Ramos (cell line): ENCODE measurements around the gene RCBTB1.
"Not testable (repeated sequence)": the region's sequence is repeated elsewhere in the genome, so short reads cannot be mapped to it uniquely, and the experiment has no call there.

Experiments
- in situ Hi-C: fragments of 300-500 bp; cut with MboI; formaldehyde crosslinking; loops from one replicate; pipeline ENCODE4 v1.14.3; 2022; ENCODE audit warnings: low sequenced_read_pairs; ENCODE audit not compliant: unreplicated experiment

Gene RCBTB1

DNA sequence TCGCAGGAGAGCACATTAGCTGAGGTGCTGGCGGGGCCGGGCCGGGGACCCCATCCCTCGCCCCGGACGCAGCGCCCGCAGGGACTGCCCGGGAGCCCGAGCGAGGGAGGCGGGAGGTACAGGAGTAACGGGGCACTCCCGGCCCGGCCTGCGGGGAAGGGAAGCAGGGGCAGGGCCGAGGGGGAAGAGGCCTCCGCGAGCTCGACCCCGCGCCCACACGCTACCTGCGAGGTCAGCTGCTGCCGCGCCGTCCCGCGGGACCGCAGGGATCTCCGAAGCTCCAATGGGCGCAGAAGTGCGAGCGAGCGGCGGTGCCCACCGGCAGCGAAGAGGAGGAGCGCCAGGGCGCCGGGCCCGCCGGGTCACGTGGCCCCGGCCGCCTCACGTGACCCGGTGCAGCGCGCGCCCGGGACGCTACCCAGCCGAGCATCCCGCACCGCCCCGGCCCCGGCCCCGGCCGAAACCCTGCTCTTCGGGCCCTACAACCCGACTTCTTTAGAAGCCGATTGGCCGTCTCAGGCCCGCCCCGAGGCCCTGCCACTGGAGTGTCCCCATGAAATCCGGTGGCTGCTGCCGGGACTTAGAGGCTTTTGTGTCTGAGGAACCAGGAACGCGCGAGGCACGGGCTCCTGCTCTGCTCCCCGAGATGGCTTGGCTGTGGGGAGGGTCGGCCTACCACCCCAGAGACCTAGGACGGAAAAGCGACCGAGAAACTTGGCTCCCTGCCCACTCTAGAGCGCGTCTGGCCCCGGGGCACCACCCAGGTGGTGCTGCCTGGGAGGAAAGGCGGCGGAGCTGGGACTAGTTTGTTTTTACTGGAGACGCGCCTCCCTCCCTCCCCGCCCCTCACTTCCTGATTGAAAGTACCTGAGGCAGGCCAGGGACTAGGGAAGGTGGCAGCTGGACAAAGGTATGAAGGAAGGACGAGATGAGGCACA lies at the start of gene RCBTB1:
RCBTB1 (minus strand) TSS at position 339 of the 938 bp plus-strand sequence. CDS start 18,279 bp downstream, outside the sequence.
- in situ Hi-C loops, result no loop called here

DNA sequence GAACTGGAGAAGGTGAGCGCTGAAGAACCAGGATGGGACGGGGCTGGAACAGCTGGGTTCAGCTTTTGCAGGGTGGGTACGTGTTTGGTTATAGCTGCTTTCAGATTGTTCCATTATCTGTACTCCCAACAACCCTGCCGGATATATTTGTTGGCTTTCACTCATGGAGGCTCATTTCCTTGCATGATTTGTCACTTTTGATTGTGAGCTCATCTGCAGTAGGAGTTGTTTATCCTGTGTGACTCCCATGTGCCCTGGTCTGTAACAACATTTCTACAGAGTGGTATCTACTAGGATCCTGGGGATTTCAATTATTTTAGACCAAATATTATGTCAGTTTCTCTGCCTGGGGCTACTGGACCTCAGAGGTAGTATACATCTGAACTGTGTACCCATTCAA lies 48.4 kb upstream of the RCBTB1 start:
- in situ Hi-C loops, result no loop called here

DNA sequence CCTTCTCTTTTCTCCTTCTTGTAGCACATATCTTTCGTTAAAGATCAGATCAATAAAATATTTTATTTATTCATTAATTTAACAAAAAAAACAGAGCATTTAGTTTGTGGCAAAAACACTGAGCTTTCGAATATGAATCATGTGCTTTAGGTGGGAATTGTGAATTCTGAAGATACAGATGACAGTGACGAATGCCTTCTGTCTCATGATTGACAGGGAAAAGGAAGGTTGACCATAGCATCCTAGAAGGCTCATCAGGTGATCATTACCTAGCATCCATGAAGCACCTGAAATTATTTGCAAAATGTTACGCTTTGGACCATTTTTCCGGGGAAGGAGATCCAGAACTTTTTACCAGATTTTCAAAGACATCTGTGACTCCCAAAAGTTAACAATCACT lies 46.8 kb upstream of the RCBTB1 start:
- in situ Hi-C loops, result no loop called here

DNA sequence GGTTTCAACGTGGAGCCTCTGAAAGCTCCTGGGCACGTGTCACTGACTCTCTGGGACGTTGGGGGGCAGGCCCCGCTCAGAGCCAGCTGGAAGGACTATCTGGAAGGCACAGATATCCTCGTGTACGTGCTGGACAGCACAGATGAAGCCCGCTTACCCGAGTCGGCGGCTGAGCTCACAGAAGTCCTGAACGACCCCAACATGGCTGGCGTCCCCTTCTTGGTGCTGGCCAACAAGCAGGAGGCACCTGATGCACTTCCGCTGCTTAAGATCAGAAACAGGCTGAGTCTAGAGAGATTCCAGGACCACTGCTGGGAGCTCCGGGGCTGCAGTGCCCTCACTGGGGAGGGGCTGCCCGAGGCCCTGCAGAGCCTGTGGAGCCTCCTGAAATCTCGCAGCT lies 45.2 kb upstream of the RCBTB1 start:
- in situ Hi-C loops, result no loop called here

DNA sequence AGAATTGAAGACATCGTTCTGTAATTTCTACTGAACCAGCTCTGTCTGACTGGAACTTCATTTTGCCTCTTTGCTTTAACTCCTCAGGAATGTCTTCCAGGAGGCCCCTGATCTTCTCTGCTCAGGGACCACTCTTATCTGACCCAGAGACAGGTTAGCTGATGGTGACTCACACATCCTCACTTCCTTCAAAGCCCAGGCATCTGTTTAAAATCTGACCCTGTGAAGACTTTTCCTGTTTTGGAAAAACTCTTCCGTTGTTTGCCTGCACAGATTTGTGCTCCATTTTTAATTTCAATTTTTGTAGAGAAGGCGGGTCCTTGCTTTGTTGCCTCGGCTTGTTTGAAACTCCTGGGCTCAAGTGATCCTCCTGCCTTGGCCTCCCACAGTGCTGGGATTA lies 44.6 kb upstream of the RCBTB1 start:
- in situ Hi-C loops, result no loop called here

DNA sequence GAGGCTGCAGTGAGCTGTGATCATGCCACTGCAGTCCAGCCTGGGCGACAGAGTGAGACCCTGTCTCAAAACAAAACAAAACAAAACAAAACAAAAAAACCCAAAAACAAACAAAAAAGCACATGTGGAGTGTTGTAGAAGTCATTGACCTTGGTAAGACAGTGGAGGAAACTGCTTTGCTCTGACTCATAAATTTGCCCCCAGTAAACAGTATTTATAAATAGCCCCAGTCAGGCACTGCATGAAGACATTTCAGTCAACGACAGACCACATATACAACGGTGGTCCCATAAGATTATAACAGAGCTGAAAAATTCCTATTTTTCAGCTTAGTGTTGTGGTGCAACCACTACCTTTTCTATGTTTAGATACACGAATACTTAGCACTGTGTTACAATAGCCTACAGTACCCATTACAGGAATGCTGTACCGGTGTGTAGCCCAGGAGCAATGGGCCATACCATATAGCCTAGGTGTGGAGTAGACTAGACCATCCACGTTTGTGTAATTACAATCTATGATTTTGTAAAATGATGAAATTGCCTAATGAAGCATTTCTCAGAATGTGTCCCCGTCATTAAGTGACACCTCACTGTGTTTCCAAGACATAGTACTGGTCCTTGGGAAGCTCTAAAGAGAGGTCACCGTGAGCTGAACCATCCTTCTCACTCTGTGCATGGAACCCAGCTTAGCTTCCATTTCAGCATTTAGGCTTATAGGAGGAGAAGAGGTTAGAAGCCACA lies 44.0 kb upstream of the RCBTB1 start:
- in situ Hi-C loops, result no loop called here

DNA sequence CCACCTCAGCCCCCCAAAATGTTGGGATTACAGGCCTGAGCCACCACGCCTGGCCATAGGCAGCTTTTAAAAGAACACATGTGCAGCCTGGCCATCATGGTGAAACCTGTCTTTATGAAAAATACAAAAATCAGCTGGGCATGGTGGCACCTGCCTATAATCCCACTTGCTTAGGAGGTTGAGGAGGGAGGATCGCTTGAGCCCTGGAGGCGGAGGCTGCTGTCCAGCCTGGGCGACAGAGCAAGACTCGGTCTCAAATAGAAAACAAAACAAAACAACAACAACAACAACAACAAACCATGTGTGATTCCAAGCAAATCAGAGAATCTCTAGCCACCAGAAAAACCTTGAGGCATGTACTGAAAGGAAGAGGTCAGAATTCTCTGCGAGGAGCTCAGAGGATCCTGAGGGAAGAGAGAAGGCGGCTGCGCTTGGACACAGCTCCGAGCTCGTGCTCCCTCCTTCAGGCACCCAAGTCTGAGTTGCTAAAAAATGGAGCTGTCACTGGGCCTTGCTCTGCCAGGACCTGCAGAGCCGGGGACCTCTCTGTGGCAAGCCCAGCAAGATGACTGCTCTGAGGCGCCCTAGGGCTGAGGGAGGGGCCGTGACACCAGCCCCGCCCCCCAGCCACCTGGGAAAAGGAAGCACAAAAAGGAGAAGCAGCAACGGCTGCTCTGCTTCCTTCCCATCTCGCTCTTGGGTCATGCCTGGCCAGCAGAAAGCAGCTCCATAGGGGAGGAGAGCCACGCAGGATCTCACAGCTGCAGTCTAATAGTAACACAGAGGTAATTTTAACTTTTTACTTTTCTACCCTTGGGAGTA lies 42.7 kb upstream of the RCBTB1 start, which contains the start of gene ARL11:
ARL11 (plus strand) TSS at position 677 of the 822 bp plus-strand sequence. CDS start 1,941 bp downstream, outside the sequence.
- in situ Hi-C loops, result no loop called here

DNA sequence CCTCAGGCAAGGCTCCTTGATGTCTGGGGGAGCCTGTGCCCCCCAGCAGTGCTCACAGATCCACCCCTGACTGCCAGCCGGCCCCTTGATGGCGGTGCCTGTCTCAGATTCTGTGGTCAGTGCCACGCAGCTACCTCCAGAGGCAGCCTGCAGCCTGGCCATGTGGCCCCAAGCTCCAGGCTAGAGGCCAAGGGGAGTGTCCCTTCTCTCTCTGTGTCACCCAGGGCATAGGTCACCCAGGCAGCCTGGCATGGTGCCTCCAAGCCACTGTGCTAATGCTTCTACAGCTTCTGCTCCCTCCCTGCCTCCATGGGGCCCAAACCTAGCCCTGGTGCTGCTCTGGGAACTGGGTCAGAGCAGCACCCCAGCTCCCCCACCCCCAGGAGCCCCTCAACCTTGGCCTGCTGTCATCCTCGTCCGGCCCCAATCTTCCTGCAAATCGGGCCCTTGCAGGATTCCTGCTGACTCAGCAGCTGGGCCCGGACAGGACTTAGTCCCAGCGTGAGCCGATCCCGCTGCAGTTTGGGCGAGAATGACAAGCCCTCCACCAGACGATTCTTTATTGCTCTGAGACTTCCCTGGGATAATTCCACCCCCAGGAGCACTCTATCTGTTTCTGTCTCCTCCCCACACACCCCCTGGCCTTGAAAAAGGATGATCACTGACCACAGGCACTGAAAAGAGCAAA lies 40.2 kb upstream of the RCBTB1 start:
- in situ Hi-C loops, result no loop called here

DNA sequence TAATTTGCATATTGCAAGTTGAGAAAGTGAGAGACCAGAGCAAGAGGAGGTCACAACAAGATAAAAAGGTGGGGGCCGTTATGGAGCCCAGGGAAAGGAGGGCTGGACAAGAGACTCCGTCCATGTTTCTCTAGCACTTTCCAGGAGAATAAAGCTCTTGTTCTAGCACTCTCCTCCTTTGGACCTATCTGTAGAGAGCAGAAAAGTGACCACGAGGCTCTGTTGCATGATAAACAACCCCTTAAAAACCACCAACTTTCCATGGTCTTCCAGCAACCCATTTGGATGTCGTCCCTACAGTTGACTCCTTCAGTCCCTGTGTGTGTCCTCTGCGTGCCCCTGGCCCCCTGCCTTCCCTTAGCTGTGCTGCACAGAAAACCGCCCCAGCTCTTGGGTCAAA lies 38.9 kb upstream of the RCBTB1 start:
- in situ Hi-C loops, result no loop called here

DNA sequence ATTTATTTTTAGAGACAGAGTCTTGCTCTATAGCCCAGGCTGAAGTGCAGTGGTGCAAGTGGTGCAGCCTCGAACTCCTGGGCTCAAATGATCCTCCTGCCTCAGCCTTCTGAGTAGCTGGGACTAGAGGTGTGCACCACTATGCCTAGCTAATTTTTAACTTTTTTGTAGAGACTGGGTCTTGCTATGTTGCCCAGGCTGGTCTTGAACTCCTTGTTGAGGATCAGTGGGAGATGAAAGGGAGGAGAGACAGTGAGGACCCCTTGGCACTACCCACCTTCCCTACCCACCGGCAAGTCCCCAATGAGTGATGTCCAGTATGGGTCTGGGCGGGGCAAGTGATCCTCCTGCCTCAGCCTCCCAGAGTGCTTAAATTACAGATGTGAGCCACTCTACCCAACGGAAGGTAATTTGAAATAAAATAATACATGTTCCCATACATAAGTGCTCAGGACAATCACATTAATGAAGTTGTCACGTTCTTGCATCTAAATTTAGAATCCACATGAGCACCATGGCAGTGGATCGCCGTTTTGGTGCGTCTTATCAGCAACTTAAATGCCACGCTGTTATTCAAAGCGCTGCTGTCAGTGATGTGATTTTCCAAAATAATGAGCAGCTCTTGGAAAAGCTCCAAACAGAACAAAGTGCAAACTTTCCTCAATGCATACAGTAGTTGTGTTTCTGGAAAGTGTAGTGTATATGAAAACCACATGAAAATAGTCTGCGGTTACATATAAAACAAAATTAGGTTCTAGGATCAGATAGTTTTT lies 37.0 kb upstream of the RCBTB1 start:
- in situ Hi-C loops, result no loop called here

DNA sequence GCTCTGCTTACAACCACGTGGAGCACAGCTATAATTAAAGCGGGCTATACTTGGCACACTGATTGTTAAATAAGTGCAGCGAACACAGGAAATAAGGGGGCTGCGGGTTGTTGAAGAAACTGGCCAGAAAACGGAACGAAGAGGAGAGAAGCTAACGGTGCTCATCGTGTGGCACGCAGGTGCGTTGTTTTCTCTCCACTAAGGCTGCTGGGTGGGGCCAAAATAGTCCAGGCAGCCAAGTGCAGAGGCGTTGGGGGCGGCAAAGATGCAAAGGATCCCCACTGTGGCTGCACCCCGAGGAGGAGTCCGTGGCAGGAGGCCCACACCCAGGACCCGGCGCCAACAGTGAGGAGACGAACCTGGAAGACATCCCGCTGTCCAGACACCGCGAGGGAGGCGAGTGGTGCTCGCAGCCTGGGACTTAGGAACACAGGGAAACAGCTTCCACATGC lies 34.8 kb upstream of the RCBTB1 start:
- in situ Hi-C loops, result no loop called here

DNA sequence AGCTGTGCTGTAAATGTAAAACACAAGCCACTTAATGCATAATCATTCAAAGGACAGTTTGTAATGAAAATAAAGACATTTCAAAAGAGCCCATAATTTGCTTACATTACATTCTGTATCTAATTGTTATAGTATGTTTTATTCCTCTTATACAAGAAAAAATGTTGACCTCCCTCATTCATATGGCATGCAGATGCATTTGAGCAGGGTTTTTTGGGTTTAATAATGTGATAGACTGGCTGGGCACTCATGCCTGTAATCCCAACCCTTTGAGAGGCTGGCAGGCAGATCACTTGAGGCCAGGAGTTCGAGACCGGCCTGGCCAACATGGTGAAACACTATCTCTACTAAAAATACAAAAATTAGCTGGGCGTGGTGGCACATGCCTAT lies 31.3 kb upstream of the RCBTB1 start:
- in situ Hi-C loops, result no loop called here

DNA sequence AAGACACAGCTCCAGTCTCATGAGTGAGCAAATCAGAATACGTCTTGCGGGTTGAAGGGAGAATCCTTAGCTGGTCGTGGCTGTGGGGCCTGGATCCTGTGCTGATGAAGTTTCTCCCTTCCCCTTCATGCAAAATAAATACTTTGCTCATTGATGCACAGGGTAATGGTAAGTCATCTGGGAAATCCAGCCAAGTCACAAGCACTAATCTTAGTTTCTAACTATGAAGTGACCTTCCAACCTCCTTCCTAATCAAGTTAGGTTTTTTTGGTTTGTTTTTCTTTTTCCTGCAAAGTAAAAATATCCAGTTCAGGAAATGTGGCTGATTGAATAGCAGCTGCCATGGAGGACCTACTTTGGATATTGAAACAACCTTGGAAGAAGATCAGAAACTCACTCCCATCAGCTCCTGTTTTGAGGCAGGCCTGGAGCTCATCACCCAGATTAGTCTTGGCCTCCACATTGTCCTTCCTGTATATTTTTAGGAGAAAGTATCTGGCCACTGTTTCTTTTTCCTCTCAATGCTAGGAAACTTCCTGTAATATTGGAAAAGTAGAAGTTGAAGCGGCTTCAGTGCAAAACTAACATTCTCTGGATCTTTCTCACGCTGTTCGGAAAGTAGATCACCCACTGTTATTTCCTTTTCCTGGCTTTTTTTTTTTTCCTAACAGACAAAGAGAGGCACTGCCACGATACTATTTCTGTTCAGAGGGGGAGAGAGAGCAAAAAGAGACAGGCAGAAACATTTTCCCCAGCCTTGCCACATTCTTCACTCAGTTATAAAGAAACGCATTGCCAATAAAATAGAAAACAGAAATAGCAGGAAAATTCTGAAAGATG lies 30.7 kb upstream of the RCBTB1 start:
- in situ Hi-C loops, result no loop called here

DNA sequence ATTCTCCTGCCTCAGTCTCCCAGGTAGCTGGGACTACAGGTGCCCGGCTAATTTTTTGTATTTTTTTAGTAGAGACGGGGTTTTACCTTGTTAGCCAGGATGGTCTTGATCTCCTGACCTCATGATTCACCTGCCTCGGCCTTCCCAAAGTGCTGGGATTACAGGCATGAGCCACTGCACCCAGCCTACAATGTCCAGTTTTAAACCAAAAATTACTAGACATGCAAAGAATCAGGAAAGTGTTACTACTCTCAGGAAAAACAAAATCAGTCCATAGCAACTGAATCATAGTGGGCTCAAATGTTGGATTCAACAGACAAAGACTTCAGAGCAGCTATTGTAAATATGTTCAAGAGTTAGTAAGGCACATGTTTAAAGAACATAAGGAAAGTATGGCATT lies 26.7 kb upstream of the RCBTB1 start:
- in situ Hi-C loops, result not testable (repeated sequence)

DNA sequence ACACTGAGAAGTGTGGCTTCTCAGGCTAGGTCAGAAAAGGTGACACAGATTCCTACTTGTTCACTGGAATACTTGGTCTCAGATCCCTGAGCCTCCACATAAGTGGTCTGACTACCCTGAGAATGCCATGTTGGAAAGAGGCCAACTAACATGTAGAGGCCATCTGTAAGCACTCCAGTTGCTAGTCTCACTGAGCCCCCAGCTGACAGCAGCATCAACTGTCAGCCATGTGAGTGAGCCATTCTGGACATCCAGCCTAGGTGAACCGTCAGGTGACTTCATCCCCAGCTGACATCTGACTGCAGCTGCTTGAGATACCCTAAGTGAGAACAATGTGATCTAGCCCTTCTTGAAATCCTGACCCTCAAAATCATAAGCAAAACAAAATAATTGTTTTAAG lies 24.8 kb upstream of the RCBTB1 start:
- in situ Hi-C loops, result no loop called here

DNA sequence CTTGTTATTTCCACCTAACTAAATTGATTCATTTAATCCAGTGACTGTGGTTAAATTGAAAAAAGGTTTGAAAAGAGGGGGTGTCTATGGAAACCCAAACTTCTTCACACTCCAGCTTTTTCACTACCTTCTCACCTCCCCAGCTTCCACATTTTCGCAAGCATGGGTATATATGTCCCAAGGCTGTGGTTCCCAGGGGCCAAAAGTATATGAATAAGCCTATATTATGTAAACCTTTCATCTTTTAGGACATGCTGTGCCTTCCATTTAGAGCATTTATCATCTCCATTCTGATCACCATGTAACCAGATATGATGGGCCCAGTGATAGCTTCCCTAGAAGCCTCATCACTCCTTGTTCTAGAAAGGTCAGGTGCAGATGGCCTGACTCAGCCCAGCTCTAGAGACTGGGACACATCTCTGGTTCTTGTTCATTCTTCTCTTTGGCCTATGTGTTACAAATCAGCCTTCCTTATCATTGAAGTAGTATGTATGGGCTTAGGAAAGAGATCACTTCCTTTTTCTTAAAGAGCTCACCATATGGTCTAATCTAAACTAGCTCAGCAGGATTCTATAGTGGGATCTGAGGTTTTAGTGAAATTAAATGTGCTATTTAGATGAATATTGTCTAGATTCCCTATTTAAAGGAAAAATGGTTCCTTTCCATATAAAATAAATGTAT lies 23.4 kb upstream of the RCBTB1 start:
- in situ Hi-C loops, result loop anchor here (5.0 kb wide), 2 partner anchors 186 to 306 kb away; no protein-coding TSS in a partner anchor

DNA sequence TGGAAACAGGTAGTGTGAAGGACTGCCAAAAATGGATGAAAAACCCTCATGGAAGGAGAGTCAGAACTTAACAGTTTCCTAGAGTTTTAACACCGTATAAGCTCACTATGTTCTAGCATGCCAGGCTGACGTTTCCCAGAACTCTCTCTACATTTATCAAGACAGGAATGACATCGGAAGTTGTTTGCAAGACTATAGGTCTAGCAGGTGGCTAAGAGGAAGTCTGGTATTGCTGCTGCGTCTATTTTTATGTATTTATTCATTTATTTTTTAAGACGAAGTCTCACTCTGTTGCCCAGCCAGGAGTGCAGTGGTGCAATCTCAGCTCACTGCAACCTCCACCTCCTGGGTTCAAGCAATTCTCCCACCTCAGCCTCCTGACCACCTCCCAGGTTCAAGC lies 22.4 kb upstream of the RCBTB1 start:
- in situ Hi-C loops, result loop anchor here (5.0 kb wide), 2 partner anchors 185 to 305 kb away; no protein-coding TSS in a partner anchor
